BJ (cell line): ENCODE measurements around the gene SLC2A11. TPM values are rescaled to one million over a fixed set of nuclear protein-coding genes. Genes with fewer than 3 reads are reported as not detected.

ENCODE experiments used
- CTCF ChIA-PET: fragments of 350-600 bp; formaldehyde crosslinking; extraction: SDS; loops from one replicate; lab custom pipeline; 2021; ENCODE audit warnings: antibody characterized with exemption, inconsistent platforms; lab: Yijun Ruan, JAX
- POLR2A ChIA-PET: fragments of 300-600 bp; sonication (Branson Sonifier 250); formaldehyde crosslinking; extraction: SDS; loops from one replicate; lab custom pipeline; 2021; ENCODE audit warnings: antibody characterized with exemption; lab: Charles Lee
- DNase-seq: peaks from one replicate; pipeline ENCODE4 v3.0.0-alpha.2; 2011; ENCODE audit warnings: low read depth
- H3K27me3 ChIP-seq: 2 replicates; pipeline ENCODE4 v1.6.0; 2011; ENCODE audit warnings: low read length; ENCODE audit not compliant: control insufficient read depth, insufficient read depth
- H3K36me3 ChIP-seq: 2 replicates; pipeline ENCODE4 v1.5.1; 2011; ENCODE audit warnings: low read length; ENCODE audit not compliant: control insufficient read depth, insufficient read depth
- H3K4me3 ChIP-seq: 2 replicates; pipeline ENCODE4 v1.5.1; 2011; ENCODE audit warnings: low read depth, mild to moderate bottlenecking, control low read depth, low read length
- CTCF ChIP-seq: IDR thresholded peaks from 2 replicates; pipeline ENCODE4 v1.5.1; 2011; ENCODE audit warnings: low read depth, mild to moderate bottlenecking, control low read depth, inconsistent platforms, low read length, moderate library complexity; ENCODE audit not compliant: insufficient read depth
- polyA plus RNA-seq: library from polyadenylated mRNA; depleted of rRNA; stranded (reverse); fragments of >200 nt; gene quantifications from 2 replicates; pipeline ENCODE4 v1.2.3, GENCODE V29; 2011

The SLC2A11 gene
- polyA plus RNA-seq, 1 experiment, result 14.7 TPM

- no peaks in the 10 kb centered on the region for H3K27me3 ChIP-seq
- no peak for DNase-seq
- POLR2A ChIA-PET, result interaction anchor here (0.5 kb wide), 1 partner anchor 74 kb away, joined by 3 read pairs; no protein-coding TSS in a partner anchor
- no peak overlapping the region for H3K4me3 ChIP-seq
- peaks cover 24% of the 10 kb centered on the region for H3K36me3 ChIP-seq
- no peak for TF ChIP-seq CTCF
- CTCF ChIA-PET, result interaction anchor here (0.8 to 1.6 kb wide), 4 partner anchors 11 to 67 kb away, joined by 3 to 9 read pairs (median 6); partner anchors contain the start of gene CHCHD10
Measured at GRCh38 chr22:23834793-23835483, 22.7 kb upstream of the SLC2A11 start.

- ChIA-PET POLR2A (no interaction called here), CTCF (interaction anchor here (0.8 to 1.6 kb wide), 6 partner anchors 10 to 68 kb away, joined by 3 to 9 read pairs (median 4); partner anchors contain the start of gene CHCHD10)
- no peak for TF ChIP-seq CTCF
- peaks cover 24% of the 10 kb centered on the region for H3K36me3 ChIP-seq
- no peak overlapping the region for H3K4me3 ChIP-seq
- H3K27me3 ChIP-seq, result no peaks in the 10 kb centered on the region
- DNase-seq, result no peak
Measured at GRCh38 chr22:23835484-23836144, 22.1 kb upstream of the SLC2A11 start.

- ChIA-PET POLR2A (no interaction called here), CTCF (interaction anchor here (0.7 to 1.4 kb wide), 4 partner anchors 10 to 69 kb away, joined by 3 to 4 read pairs (median 3); partner anchors contain the start of gene CHCHD10)
- Histone ChIP-seq H3K27me3 (no peaks in the 10 kb centered on the region), H3K4me3 (no peak overlapping the region), H3K36me3 (peaks cover 23% of the 10 kb centered on the region)
- no peak for TF ChIP-seq CTCF
- no peak for DNase-seq
Measured at GRCh38 chr22:23836281-23836680, 21.4 kb upstream of the SLC2A11 start.

GRCh38 chr22:23836692-23837495 lies 20.8 kb upstream of the SLC2A11 start:
- no peak for DNase-seq
- TF ChIP-seq CTCF, result no peak
- CTCF ChIA-PET, result interaction anchor here (0.7 to 1.4 kb wide), 4 partner anchors 10 to 68 kb away, joined by 3 read pairs; no protein-coding TSS in a partner anchor
- H3K27me3 ChIP-seq, result no peaks in the 10 kb centered on the region
- POLR2A ChIA-PET, result no interaction called here
- no peak overlapping the region for H3K4me3 ChIP-seq
- H3K36me3 ChIP-seq, result peaks cover 19% of the 10 kb centered on the region
